DLD1 (cell line): Measurements from ENCODE around the gene KRTAP9-2.
"Not testable (repeated sequence)": the region's sequence is repeated elsewhere in the genome, so short reads cannot be mapped to it uniquely, and the experiment has no call there.

Experiments
- in situ Hi-C: cut with HindIII; loops from 2 replicates; pipeline ENCODE4 v1.10.0; 2017; ENCODE audit warnings: low sequenced_read_pairs

Gene KRTAP9-2

GRCh38 chr17:41226598-41227095 lies at the start of gene KRTAP9-2:
TSS of gene KRTAP9-2 (plus strand) at chr17:41226648. CDS start at chr17:41226655, 7 bp downstream.
- in situ Hi-C loops, result not testable (repeated sequence)

GRCh38 chr17:41176744-41177387 lies 49.6 kb upstream of the KRTAP9-2 start:
- in situ Hi-C loops, result no loop called here

- in situ Hi-C loops, result no loop called here
Measured at GRCh38 chr17:41177727-41178271, 48.6 kb upstream of the KRTAP9-2 start, which contains the start of gene KRTAP4-2. TSS of gene KRTAP4-2 (minus strand) at chr17:41178221. CDS start at chr17:41178164, 57 bp downstream.

GRCh38 chr17:41178341-41178740 lies 48.1 kb upstream of the KRTAP9-2 start:
- in situ Hi-C loops, result no loop called here

- in situ Hi-C loops, result no loop called here
Measured at GRCh38 chr17:41178843-41179616, 47.4 kb upstream of the KRTAP9-2 start.

- in situ Hi-C loops, result no loop called here
Measured at GRCh38 chr17:41184480-41184961, 41.9 kb upstream of the KRTAP9-2 start, which contains the start of gene KRTAP4-1. TSS of gene KRTAP4-1 (minus strand) at chr17:41184911. CDS start at chr17:41184854, 57 bp downstream.

- in situ Hi-C loops, result no loop called here
Measured at GRCh38 chr17:41185001-41185400, 41.4 kb upstream of the KRTAP9-2 start.

GRCh38 chr17:41186872-41187271 lies 39.6 kb upstream of the KRTAP9-2 start:
- in situ Hi-C loops, result no loop called here

GRCh38 chr17:41189837-41190318 lies 36.6 kb upstream of the KRTAP9-2 start, which contains the start of gene KRTAP9-1:
TSS of gene KRTAP9-1 (plus strand) at chr17:41189887. CDS start at chr17:41189887, 0 bp downstream.
- in situ Hi-C loops, result not testable (repeated sequence)

- in situ Hi-C loops, result no loop called here
Measured at GRCh38 chr17:41190328-41190727, 36.1 kb upstream of the KRTAP9-2 start.

GRCh38 chr17:41196068-41196467 lies 30.4 kb upstream of the KRTAP9-2 start:
- in situ Hi-C loops, result no loop called here

GRCh38 chr17:41199421-41200078 lies 26.9 kb upstream of the KRTAP9-2 start:
- in situ Hi-C loops, result no loop called here

GRCh38 chr17:41211845-41212466 lies 14.5 kb upstream of the KRTAP9-2 start:
- in situ Hi-C loops, result no loop called here

GRCh38 chr17:41212524-41213169 lies 13.8 kb upstream of the KRTAP9-2 start:
- in situ Hi-C loops, result no loop called here

GRCh38 chr17:41215681-41216080 lies 10.8 kb upstream of the KRTAP9-2 start:
- in situ Hi-C loops, result no loop called here

- in situ Hi-C loops, result no loop called here
Measured at GRCh38 chr17:41223821-41224220, 2.6 kb upstream of the KRTAP9-2 start.

GRCh38 chr17:41226051-41226450 lies 397 bp upstream of the KRTAP9-2 start:
- in situ Hi-C loops, result no loop called here

- in situ Hi-C loops, result no loop called here
Measured at GRCh38 chr17:41230094-41230493, 3.6 kb downstream of the KRTAP9-2 start.

- in situ Hi-C loops, result no loop called here
Measured at GRCh38 chr17:41231731-41232130, 5.3 kb downstream of the KRTAP9-2 start.
